ENCODE measurements around the gene RABGGTB.
"Not testable (repeated sequence)": the region's sequence is repeated elsewhere in the genome, so short reads cannot be mapped to it uniquely, and the experiment has no call there.

The RABGGTB gene

GRCh38 chr1:75797606-75798216 is 11.7 kb downstream of the RABGGTB start:
- DNase-seq (ENCODE audit: extremely low read depth, low read depth) = no peak
- TF ChIP-seq CTCF (IDR thresholded peaks at IDR 0.05; ENCODE audit: low read depth, low read length) = no peak

- DNase-seq (ENCODE audit: extremely low read depth, low read depth) = not testable (repeated sequence)
Observed at GRCh38 chr1:75801480-75801879, 15.4 kb downstream of the RABGGTB start.

GRCh38 chr1:75808921-75809320 is 22.9 kb downstream of the RABGGTB start:
- TF ChIP-seq CTCF (IDR thresholded peaks at IDR 0.05; ENCODE audit: low read depth, low read length) = no peak
- DNase-seq (ENCODE audit: extremely low read depth, low read depth) = no peak

- not testable (repeated sequence) for DNase-seq (ENCODE audit: extremely low read depth, low read depth)
Observed at GRCh38 chr1:75810113-75810512, 24.1 kb downstream of the RABGGTB start.

- no peak for DNase-seq (ENCODE audit: extremely low read depth, low read depth)
- no peak for TF ChIP-seq CTCF (IDR thresholded peaks at IDR 0.05; ENCODE audit: low read depth, low read length)
Observed at GRCh38 chr1:75811211-75811981, 25.3 kb downstream of the RABGGTB start.

- DNase-seq (ENCODE audit: extremely low read depth, low read depth) = no peak
- no peak for TF ChIP-seq CTCF (IDR thresholded peaks at IDR 0.05; ENCODE audit: low read depth, low read length)
Observed at GRCh38 chr1:75812065-75812464, 26.0 kb downstream of the RABGGTB start.

- DNase-seq (ENCODE audit: extremely low read depth, low read depth) = not testable (repeated sequence)
Observed at GRCh38 chr1:75823596-75823995, 37.5 kb downstream of the RABGGTB start.

GRCh38 chr1:75836528-75837100 is 50.6 kb downstream of the RABGGTB start:
- DNase-seq (ENCODE audit: extremely low read depth, low read depth) = no peak
- TF ChIP-seq CTCF (IDR thresholded peaks at IDR 0.05; ENCODE audit: low read depth, low read length) = no peak

GRCh38 chr1:75838079-75838478 is 52.0 kb downstream of the RABGGTB start:
- no peak for TF ChIP-seq CTCF (IDR thresholded peaks at IDR 0.05; ENCODE audit: low read depth, low read length)

More at GRCh38 chr1:75838079-75838478, 52.0 kb downstream of the RABGGTB start:
- no peak for DNase-seq (ENCODE audit: extremely low read depth, low read depth)
